OCI-LY1 (cell line): ENCODE measurements around the gene NTMT2.

Experiments
- EZH2 ChIP-seq: fragments of 200-600 bp; sonication (generic), shearing (Covaris generic); IDR thresholded peaks from 2 replicates; pipeline ENCODE4 v1.8.0; 2017; ENCODE audit warnings: borderline replicate concordance, mixed run types, mild to moderate bottlenecking, antibody characterized with exemption, low read length, moderate library complexity, mixed read lengths
- TF ChIP-seq, protein P1 (sequence below): fragments of 200-600 bp; sonication (generic), shearing (Covaris generic); IDR thresholded peaks from 2 replicates; pipeline ENCODE4 v1.5.1; 2017; ENCODE audit warnings: mild to moderate bottlenecking, antibody characterized with exemption, low read length, moderate library complexity, mixed read lengths

DNA sequence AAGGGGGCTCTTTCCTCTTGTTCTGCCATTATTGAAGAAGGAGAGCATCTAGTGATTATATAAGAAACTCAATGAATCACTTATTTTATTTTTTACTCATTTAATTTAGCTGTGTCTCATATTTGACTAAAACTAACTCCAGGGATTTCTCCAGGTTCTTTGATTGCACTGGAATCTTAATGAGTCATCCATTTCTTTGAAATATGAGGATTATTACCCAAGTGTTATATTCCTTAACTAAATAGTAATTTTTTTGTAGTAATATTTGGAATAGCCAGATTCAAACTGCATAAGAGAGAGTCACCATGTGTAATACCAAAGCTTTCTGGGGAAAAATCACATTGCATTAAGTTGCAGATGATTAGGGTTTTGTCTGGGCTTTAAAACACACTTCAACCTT is 59.5 kb downstream of the NTMT2 start:
- TF ChIP-seq, protein P1, sequence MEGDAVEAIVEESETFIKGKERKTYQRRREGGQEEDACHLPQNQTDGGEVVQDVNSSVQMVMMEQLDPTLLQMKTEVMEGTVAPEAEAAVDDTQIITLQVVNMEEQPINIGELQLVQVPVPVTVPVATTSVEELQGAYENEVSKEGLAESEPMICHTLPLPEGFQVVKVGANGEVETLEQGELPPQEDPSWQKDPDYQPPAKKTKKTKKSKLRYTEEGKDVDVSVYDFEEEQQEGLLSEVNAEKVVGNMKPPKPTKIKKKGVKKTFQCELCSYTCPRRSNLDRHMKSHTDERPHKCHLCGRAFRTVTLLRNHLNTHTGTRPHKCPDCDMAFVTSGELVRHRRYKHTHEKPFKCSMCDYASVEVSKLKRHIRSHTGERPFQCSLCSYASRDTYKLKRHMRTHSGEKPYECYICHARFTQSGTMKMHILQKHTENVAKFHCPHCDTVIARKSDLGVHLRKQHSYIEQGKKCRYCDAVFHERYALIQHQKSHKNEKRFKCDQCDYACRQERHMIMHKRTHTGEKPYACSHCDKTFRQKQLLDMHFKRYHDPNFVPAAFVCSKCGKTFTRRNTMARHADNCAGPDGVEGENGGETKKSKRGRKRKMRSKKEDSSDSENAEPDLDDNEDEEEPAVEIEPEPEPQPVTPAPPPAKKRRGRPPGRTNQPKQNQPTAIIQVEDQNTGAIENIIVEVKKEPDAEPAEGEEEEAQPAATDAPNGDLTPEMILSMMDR, result no peak
- TF ChIP-seq EZH2, result no peak
